LNCaP clone FGC (cell line): ENCODE results near the gene DGKB.

Experiments used
- DNase-seq: peaks from one replicate; pipeline ENCODE4 v3.0.0-alpha.2; 2011; ENCODE audit warnings: low read depth
- H3K4me3 ChIP-seq: 2 replicates; pipeline ENCODE4 v1.5.1; 2011; ENCODE audit warnings: mild to moderate bottlenecking, low read depth, low read length, control low read depth
- CTCF ChIP-seq: IDR thresholded peaks from 2 replicates; pipeline ENCODE4 v1.5.1; 2012; ENCODE audit warnings: mild to moderate bottlenecking; ENCODE audit not compliant: control insufficient read depth, insufficient read depth; ENCODE audit errors: extremely low read depth

The DGKB gene

GRCh38 chr7:14407246-14408015 is 495.1 kb downstream of the DGKB start:
- no peak for TF ChIP-seq CTCF
- no peak for DNase-seq
- no peak overlapping the region for H3K4me3 ChIP-seq

- no peak for TF ChIP-seq CTCF
- DNase-seq = no peak
- H3K4me3 ChIP-seq = no peak overlapping the region
Observed at GRCh38 chr7:14403587-14403986, 499.0 kb downstream of the DGKB start.

GRCh38 chr7:14400271-14400670 is 502.3 kb downstream of the DGKB start:
- H3K4me3 ChIP-seq = no peak overlapping the region
- DNase-seq = no peak

GRCh38 chr7:14398526-14398925 is 504.0 kb downstream of the DGKB start:
- no peak for DNase-seq
- no peak for TF ChIP-seq CTCF
- H3K4me3 ChIP-seq = no peak overlapping the region

More at GRCh38 chr7:14400271-14400670, 502.3 kb downstream of the DGKB start:
- TF ChIP-seq CTCF = no peak

GRCh38 chr7:14395860-14396259 is 506.7 kb downstream of the DGKB start:
- DNase-seq = no peak
- no peak overlapping the region for H3K4me3 ChIP-seq
- TF ChIP-seq CTCF = no peak

- no peak for TF ChIP-seq CTCF
- no peak for DNase-seq
- H3K4me3 ChIP-seq = no peak overlapping the region
Observed at GRCh38 chr7:14394786-14395185, 507.8 kb downstream of the DGKB start.

GRCh38 chr7:14389595-14389994 is 513.0 kb downstream of the DGKB start:
- no peak for TF ChIP-seq CTCF
- no peak for DNase-seq
- H3K4me3 ChIP-seq = no peak overlapping the region
